Endothelial cell of umbilical vein (primary cell): ENCODE measurements around the gene CTPS1. TPM values are rescaled to one million over a fixed set of nuclear protein-coding genes. Genes with fewer than 3 reads are reported as not detected.

ENCODE experiments used
- BruUV-seq: library from RNA; stranded (reverse); fragments of 400-500 nt; replicated peaks from 2 replicates; lab custom pipeline; 2021; lab: Mats Ljungman, UMichigan
- CTCF ChIA-PET: fragments of 300-600, 350-600 bp; sonication (Branson Sonifier 250); formaldehyde crosslinking; loops from one replicate; lab custom pipeline; 2021; ENCODE audit warnings: antibody characterized with exemption, inconsistent platforms; lab: Charles Lee
- POLR2A ChIA-PET: fragments of 300-600, 350-600 bp; sonication (Branson Sonifier 250); formaldehyde crosslinking; loops from one replicate; lab custom pipeline; 2021; ENCODE audit warnings: antibody characterized with exemption, inconsistent platforms; lab: Charles Lee
- DNase-seq: peaks from one replicate; pipeline ENCODE4 v3.0.0-alpha.2; 2011; ENCODE audit warnings: low read depth, low spot score
- FAIRE-seq: peaks from 2 replicates; lab custom pipeline; 2011; peaks lifted over from hg19 to GRCh38; lab: Jason Lieb, UNC
- H2AFZ ChIP-seq: 2 replicates; pipeline ENCODE4 v1.6.0; 2012; ENCODE audit warnings: low read depth, low read length, control low read depth, inconsistent platforms
- H3K27ac ChIP-seq: 2 replicates; pipeline ENCODE4 v1.5.1; 2011; ENCODE audit warnings: low read depth, mild to moderate bottlenecking, control low read depth, low read length, moderate library complexity; ENCODE audit not compliant: insufficient read depth
- H3K27me3 ChIP-seq, 2 experiments: 2 replicates each; pipeline versions ENCODE4 v1.6.0 to v1.6.1; 2011; ENCODE audit warnings: low read length in 2 of 2, mixed read lengths in 1 of 2; ENCODE audit not compliant: control insufficient read depth in 2 of 2, insufficient read depth in 2 of 2
- H3K36me3 ChIP-seq, 2 experiments: 2 replicates in 1 of 2; 3 replicates in 1 of 2; pipeline ENCODE4 v1.5.1; 2011; ENCODE audit warnings: low read length in 2 of 2, mild to moderate bottlenecking in 1 of 2, moderate library complexity in 1 of 2; ENCODE audit not compliant: control insufficient read depth in 2 of 2, insufficient read depth in 2 of 2; ENCODE audit errors: extremely low read depth in 1 of 2
- H3K4me1 ChIP-seq: 3 replicates; pipeline ENCODE4 v1.5.1; 2011; ENCODE audit warnings: mild to moderate bottlenecking, low read length; ENCODE audit not compliant: control insufficient read depth, insufficient read depth; ENCODE audit errors: extremely low read depth
- H3K4me2 ChIP-seq: 2 replicates; pipeline ENCODE4 v1.6.1; 2011; ENCODE audit warnings: low read length, control low read depth, mixed read lengths; ENCODE audit not compliant: insufficient read depth
- H3K4me3 ChIP-seq, 3 experiments: fragments of 200-600 bp in 1 of 3; sonication (generic), shearing (Covaris generic) in 1 of 3; replicated peaks in 1 of 3; 2 replicates each; pipeline ENCODE4 v1.5.1; 2011 to 2016; ENCODE audit warnings: control low read depth in 3 of 3, low read length in 3 of 3, mild to moderate bottlenecking in 2 of 3, inconsistent platforms in 1 of 3, low read depth in 1 of 3, moderate library complexity in 1 of 3; ENCODE audit not compliant: insufficient read depth in 1 of 3
- H3K79me2 ChIP-seq: 2 replicates; pipeline ENCODE4 v1.6.0; 2012; ENCODE audit warnings: low read length, inconsistent platforms; ENCODE audit not compliant: control insufficient read depth, insufficient read depth
- H3K9ac ChIP-seq: replicated peaks from 2 replicates; pipeline ENCODE3; 2011; ENCODE audit warnings: low read length, control low read depth; ENCODE audit not compliant: insufficient read depth; ENCODE audit errors: extremely low read depth
- H3K9me1 ChIP-seq: replicated peaks from 3 replicates; pipeline ENCODE4 v1.6.0; 2011; ENCODE audit warnings: mild to moderate bottlenecking, low read length; ENCODE audit not compliant: control insufficient read depth, insufficient read depth; ENCODE audit errors: extremely low read depth
- H3K9me3 ChIP-seq: replicated peaks from 2 replicates; pipeline ENCODE4 v1.5.1; 2012; ENCODE audit warnings: low read length, inconsistent platforms; ENCODE audit not compliant: control insufficient read depth, insufficient read depth
- H4K20me1 ChIP-seq: replicated peaks from 2 replicates; pipeline ENCODE3; 2011; ENCODE audit warnings: mild to moderate bottlenecking, low read length; ENCODE audit not compliant: control insufficient read depth, insufficient read depth; ENCODE audit errors: extremely low read depth
- CTCF ChIP-seq, 2 donors: IDR thresholded peaks; 1 replicate in 1 of 2; 2 replicates in 1 of 2; pipeline ENCODE4 v1.5.1; 2011; ENCODE audit warnings: low read length in 2 of 2, mild to moderate bottlenecking in 2 of 2, moderate library complexity in 2 of 2, control low read depth in 1 of 2, inconsistent platforms in 1 of 2, low read depth in 1 of 2; ENCODE audit not compliant: insufficient read depth in 1 of 2; ENCODE audit errors: extremely low read depth in 1 of 2
- EZH2 ChIP-seq: IDR thresholded peaks from 2 replicates; pipeline ENCODE4 v1.6.1; 2012; ENCODE audit warnings: borderline replicate concordance, low read depth, mild to moderate bottlenecking, moderate library complexity, low read length, inconsistent platforms; ENCODE audit not compliant: severe bottlenecking
- FOS ChIP-seq: IDR thresholded peaks from 2 replicates; pipeline ENCODE4 v1.6.1; 2011; ENCODE audit warnings: mild to moderate bottlenecking, low read length, moderate library complexity, borderline replicate concordance; ENCODE audit not compliant: insufficient read depth
- GATA2 ChIP-seq: IDR thresholded peaks from 2 replicates; pipeline ENCODE4 v1.7.0; 2011; ENCODE audit warnings: low read depth, mild to moderate bottlenecking, moderate library complexity, mixed read lengths, low read length; ENCODE audit not compliant: insufficient read length, insufficient read depth
- JUN ChIP-seq: IDR thresholded peaks from 2 replicates; pipeline ENCODE4 v1.6.1; 2011; ENCODE audit warnings: borderline replicate concordance, low read depth; ENCODE audit not compliant: insufficient read length, insufficient read depth
- MAX ChIP-seq: IDR thresholded peaks from 2 replicates; pipeline ENCODE4 v1.6.1; 2011; ENCODE audit not compliant: insufficient read depth, insufficient read length
- MYC ChIP-seq: IDR thresholded peaks from one replicate; pipeline ENCODE4 v1.6.1; 2011; ENCODE audit warnings: mild to moderate bottlenecking, low read depth, low read length
- POLR2A ChIP-seq: IDR thresholded peaks from 2 replicates; pipeline ENCODE4 v1.6.1; 2012; ENCODE audit warnings: low read depth, mild to moderate bottlenecking, control low read depth, low read length
- POLR2AphosphoS5 ChIP-seq: IDR thresholded peaks from 2 replicates; pipeline ENCODE4 v1.6.1; 2012; ENCODE audit warnings: low read depth, mild to moderate bottlenecking, control low read depth, low read length, moderate library complexity; ENCODE audit not compliant: insufficient read depth
- dilution Hi-C: fragments of 300-500 bp; cut with MboI; formaldehyde crosslinking; loops from one replicate; pipeline ENCODE4 v1.15.0; 2019; ENCODE audit warnings: low sequenced_read_pairs; ENCODE audit not compliant: extremely low pct_ligation_motif_present
- intact Hi-C: fragments of 100-400 bp; cut with micrococcal nuclease; formaldehyde crosslinking; loops from one replicate; pipeline ENCODE4 v1.10.0; 2022
- polyA plus RNA-seq, 4 experiments: library from polyadenylated mRNA; depleted of rRNA in 3 of 4; stranded (reverse) in 3 of 4; unstranded in 1 of 4; fragments of >200 nt; gene quantifications; 2 replicates each; pipeline versions ENCODE4 v1.2.1 to v1.2.3, GENCODE V29; 2011 to 2012; ENCODE audit warnings: missing spikeins in 1 of 4
- total RNA-seq: library from RNA; stranded (reverse); gene quantifications from 2 replicates; pipeline ENCODE4 v1.2.3, GENCODE V29; 2021

Gene CTPS1
- total and polyA plus RNA-seq, 2 donors (not counting 3 experiments of a cell fraction or from before 2014, with no cell fraction given), result 24.9 to 65.8 TPM

GRCh38 chr1:40986956-40987355, 7.5 kb downstream of the CTPS1 start:
- no peaks in the 10 kb centered on the region for H3K9me3 ChIP-seq
- H3K79me2 ChIP-seq, result peaks cover 40% of the 10 kb centered on the region
- no peak overlapping the region for H3K27ac ChIP-seq
- POLR2A ChIA-PET, result no interaction called here
- no peak overlapping the region for H3K4me3 ChIP-seq
- H3K36me3 ChIP-seq, result peaks cover 25 to 44% of the 10 kb centered on the region in 2 experiments
- no peak for TF ChIP-seq EZH2
- TF ChIP-seq CTCF (IDR thresholded peaks at IDR 0.05; ENCODE audit: extremely low read depth in 1 of 2, insufficient read depth in 1 of 2, low read depth in 1 of 2, low read length in 2 of 2), result no peak
- no peak for TF ChIP-seq POLR2AphosphoS5
- no peak for TF ChIP-seq GATA2
- no peak for TF ChIP-seq FOS
- no peak for TF ChIP-seq JUN
- no peak for TF ChIP-seq POLR2A
- no peak for TF ChIP-seq MAX
- TF ChIP-seq MYC, result no peak
- H3K4me1 ChIP-seq, result peaks cover 10% of the 10 kb centered on the region
- H3K9ac ChIP-seq, result no peak overlapping the region
- no peaks in the 10 kb centered on the region for H3K27me3 ChIP-seq
- no peaks in the 10 kb centered on the region for H4K20me1 ChIP-seq
- H3K4me2 ChIP-seq, result no peak overlapping the region
- intact Hi-C loops (no loop called here), dilution Hi-C loops (no loop called here)
- no peaks in the 10 kb centered on the region for H3K9me1 ChIP-seq
- H2AFZ ChIP-seq, result no peak overlapping the region
- CTCF ChIA-PET, result interaction anchor here (1.1 to 1.7 kb wide), 3 partner anchors 15 to 138 kb away, joined by 3 to 4 read pairs (median 4); no protein-coding TSS in a partner anchor
- BruUV-seq, result no TSS peak
- DNase-seq (peak; percentile 41), FAIRE-seq (no peak)
